ENCODE measurements around the gene CYB561D2. TPM values are rescaled to one million over a fixed set of nuclear protein-coding genes. Genes with fewer than 3 reads are reported as not detected.

CYB561D2 gene
- total and polyA plus RNA-seq, 9 of the 15 experiments (the other 6 are each of a cell fraction or from before 2014, with no cell fraction given), result 4.2 to 16.6 (median 9.4) TPM

DNA sequence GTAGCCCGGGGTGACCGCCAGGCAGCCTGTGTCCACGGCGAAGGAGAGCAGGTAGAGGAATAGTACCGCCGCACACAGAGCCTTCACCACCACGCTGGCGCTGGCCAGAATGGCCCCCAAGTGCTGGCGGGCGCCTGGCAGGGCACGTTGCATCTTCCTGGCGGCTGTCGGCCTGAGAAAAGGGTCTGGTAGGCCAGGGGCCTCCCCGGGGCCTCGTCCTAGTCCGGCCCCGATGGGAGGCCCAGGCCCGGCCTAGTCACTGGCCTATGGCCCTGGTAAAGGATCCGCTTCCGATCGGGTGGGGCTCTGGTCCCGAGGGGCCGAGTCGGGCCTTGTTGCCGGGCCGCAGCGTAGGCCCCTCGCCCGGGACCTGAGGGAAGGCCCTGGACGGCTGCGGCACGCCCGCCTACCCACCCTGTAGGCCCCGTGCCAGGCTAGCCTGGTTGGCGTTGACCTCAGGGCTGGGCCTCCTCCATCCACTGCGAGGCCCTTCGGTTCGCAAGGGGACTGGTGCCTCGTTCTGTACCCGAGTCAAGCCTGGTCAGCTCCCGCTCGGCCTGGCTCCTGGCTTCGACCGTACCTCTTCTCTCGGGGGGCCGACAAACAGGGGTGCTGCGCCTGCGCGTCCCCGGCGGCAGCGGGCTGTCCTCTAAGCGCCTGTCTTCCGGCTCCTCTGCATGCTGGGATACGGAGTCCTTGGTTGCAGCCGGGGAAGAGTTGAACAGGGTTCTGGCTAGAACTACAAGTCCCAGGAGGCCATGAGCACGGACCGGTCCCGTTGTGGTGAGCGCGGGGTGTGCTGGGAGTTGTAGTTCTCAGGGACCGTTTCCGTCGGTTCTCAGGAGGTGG is 8.5 kb downstream of the CYB561D2 start, which contains the start of gene TMEM115 (continued):
- TF ChIP-seq E2F3 (CRISPR knock-in tag; IDR thresholded peaks at IDR 0.05), result no peak
- no peak for TF ChIP-seq MCM5 (IDR thresholded peaks at IDR 0.05; ENCODE audit: low read depth)
- TF ChIP-seq ZNF274 (IDR thresholded peaks at IDR 0.05; ENCODE audit: borderline replicate concordance, low read depth, low read length), result no peak
- TF ChIP-seq MEF2D (tag; conservative IDR thresholded peaks at IDR 0.05; ENCODE audit: low read depth), result no peak
- peak; percentile 63; the same call in 1 of the 2 replicates for TF ChIP-seq POLR2A (conservative IDR thresholded peaks at IDR 0.05)
- TF ChIP-seq, protein P1, sequence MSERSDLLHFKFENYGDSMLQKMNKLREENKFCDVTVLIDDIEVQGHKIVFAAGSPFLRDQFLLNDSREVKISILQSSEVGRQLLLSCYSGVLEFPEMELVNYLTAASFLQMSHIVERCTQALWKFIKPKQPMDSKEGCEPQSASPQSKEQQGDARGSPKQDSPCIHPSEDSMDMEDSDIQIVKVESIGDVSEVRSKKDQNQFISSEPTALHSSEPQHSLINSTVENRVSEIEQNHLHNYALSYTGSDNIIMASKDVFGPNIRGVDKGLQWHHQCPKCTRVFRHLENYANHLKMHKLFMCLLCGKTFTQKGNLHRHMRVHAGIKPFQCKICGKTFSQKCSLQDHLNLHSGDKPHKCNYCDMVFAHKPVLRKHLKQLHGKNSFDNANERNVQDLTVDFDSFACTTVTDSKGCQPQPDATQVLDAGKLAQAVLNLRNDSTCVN (CRISPR knock-in tag; IDR thresholded peaks at IDR 0.05), result no peak
- TF ChIP-seq SETDB1 (IDR thresholded peaks at IDR 0.05; ENCODE audit: low read length), result no peak
- TF ChIP-seq, protein P2, sequence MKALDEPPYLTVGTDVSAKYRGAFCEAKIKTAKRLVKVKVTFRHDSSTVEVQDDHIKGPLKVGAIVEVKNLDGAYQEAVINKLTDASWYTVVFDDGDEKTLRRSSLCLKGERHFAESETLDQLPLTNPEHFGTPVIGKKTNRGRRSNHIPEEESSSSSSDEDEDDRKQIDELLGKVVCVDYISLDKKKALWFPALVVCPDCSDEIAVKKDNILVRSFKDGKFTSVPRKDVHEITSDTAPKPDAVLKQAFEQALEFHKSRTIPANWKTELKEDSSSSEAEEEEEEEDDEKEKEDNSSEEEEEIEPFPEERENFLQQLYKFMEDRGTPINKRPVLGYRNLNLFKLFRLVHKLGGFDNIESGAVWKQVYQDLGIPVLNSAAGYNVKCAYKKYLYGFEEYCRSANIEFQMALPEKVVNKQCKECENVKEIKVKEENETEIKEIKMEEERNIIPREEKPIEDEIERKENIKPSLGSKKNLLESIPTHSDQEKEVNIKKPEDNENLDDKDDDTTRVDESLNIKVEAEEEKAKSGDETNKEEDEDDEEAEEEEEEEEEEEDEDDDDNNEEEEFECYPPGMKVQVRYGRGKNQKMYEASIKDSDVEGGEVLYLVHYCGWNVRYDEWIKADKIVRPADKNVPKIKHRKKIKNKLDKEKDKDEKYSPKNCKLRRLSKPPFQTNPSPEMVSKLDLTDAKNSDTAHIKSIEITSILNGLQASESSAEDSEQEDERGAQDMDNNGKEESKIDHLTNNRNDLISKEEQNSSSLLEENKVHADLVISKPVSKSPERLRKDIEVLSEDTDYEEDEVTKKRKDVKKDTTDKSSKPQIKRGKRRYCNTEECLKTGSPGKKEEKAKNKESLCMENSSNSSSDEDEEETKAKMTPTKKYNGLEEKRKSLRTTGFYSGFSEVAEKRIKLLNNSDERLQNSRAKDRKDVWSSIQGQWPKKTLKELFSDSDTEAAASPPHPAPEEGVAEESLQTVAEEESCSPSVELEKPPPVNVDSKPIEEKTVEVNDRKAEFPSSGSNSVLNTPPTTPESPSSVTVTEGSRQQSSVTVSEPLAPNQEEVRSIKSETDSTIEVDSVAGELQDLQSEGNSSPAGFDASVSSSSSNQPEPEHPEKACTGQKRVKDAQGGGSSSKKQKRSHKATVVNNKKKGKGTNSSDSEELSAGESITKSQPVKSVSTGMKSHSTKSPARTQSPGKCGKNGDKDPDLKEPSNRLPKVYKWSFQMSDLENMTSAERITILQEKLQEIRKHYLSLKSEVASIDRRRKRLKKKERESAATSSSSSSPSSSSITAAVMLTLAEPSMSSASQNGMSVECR (CRISPR knock-in tag; IDR thresholded peaks at IDR 0.05), result no peak
- no peak for TF ChIP-seq KLF1 (tag; IDR thresholded peaks at IDR 0.05)
- no peak for TF ChIP-seq ZNF175 (CRISPR knock-in tag; IDR thresholded peaks at IDR 0.05; ENCODE audit: low read depth)
- TF ChIP-seq ZNF79 (CRISPR knock-in tag; IDR thresholded peaks at IDR 0.05; ENCODE audit: low read depth), result no peak
- TF ChIP-seq, protein P3, sequence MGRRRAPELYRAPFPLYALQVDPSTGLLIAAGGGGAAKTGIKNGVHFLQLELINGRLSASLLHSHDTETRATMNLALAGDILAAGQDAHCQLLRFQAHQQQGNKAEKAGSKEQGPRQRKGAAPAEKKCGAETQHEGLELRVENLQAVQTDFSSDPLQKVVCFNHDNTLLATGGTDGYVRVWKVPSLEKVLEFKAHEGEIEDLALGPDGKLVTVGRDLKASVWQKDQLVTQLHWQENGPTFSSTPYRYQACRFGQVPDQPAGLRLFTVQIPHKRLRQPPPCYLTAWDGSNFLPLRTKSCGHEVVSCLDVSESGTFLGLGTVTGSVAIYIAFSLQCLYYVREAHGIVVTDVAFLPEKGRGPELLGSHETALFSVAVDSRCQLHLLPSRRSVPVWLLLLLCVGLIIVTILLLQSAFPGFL (CRISPR knock-in tag; IDR thresholded peaks at IDR 0.05), result no peak
- TF ChIP-seq, protein P4, sequence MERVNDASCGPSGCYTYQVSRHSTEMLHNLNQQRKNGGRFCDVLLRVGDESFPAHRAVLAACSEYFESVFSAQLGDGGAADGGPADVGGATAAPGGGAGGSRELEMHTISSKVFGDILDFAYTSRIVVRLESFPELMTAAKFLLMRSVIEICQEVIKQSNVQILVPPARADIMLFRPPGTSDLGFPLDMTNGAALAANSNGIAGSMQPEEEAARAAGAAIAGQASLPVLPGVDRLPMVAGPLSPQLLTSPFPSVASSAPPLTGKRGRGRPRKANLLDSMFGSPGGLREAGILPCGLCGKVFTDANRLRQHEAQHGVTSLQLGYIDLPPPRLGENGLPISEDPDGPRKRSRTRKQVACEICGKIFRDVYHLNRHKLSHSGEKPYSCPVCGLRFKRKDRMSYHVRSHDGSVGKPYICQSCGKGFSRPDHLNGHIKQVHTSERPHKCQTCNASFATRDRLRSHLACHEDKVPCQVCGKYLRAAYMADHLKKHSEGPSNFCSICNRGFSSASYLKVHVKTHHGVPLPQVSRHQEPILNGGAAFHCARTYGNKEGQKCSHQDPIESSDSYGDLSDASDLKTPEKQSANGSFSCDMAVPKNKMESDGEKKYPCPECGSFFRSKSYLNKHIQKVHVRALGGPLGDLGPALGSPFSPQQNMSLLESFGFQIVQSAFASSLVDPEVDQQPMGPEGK (CRISPR knock-in tag; IDR thresholded peaks at IDR 0.05; ENCODE audit: borderline replicate concordance), result no peak
- no peak for TF ChIP-seq ESRRB (CRISPR knock-in tag; IDR thresholded peaks at IDR 0.05; ENCODE audit: borderline replicate concordance)
- no peak for TF ChIP-seq MIER1 (IDR thresholded peaks at IDR 0.05; ENCODE audit: low read depth)
- TF ChIP-seq, protein P5, sequence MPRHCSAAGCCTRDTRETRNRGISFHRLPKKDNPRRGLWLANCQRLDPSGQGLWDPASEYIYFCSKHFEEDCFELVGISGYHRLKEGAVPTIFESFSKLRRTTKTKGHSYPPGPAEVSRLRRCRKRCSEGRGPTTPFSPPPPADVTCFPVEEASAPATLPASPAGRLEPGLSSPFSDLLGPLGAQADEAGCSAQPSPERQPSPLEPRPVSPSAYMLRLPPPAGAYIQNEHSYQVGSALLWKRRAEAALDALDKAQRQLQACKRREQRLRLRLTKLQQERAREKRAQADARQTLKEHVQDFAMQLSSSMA (CRISPR knock-in tag; IDR thresholded peaks at IDR 0.05), result no peak
